Neutrophil (primary cell): Measurements from ENCODE around the gene ZPR1.
A peak's percentile ranks its signal among the peaks of the same experiment; 100 is the strongest.
"Not testable (repeated sequence)": the region's sequence is repeated elsewhere in the genome, so short reads cannot be mapped to it uniquely, and the experiment has no call there.

Experiments
- H3K27ac ChIP-seq: fragments of 200-600 bp; sonication (generic); 2 replicates; pipeline ENCODE4 v1.5.1; 2016; ENCODE audit warnings: mild to moderate bottlenecking, moderate library complexity
- H3K27me3 ChIP-seq: fragments of 200-600 bp; sonication (generic); 2 replicates; pipeline ENCODE4 v1.6.0; 2016; ENCODE audit warnings: mild to moderate bottlenecking
- H3K36me3 ChIP-seq: fragments of 200-600 bp; sonication (generic); 2 replicates; pipeline ENCODE4 v1.5.1; 2017
- H3K4me1 ChIP-seq, 2 experiments: fragments of 200-600 bp in 1 of 2; sonication (generic) in 1 of 2; 1 replicate in 1 of 2; 2 replicates in 1 of 2; pipeline versions ENCODE4 v1.5.1 to v1.6.1; 2013 to 2016; ENCODE audit warnings: low read depth in 1 of 2, low read length in 1 of 2, mild to moderate bottlenecking in 1 of 2, moderate library complexity in 1 of 2; ENCODE audit not compliant: control insufficient read depth in 1 of 2, insufficient read depth in 1 of 2
- H3K4me3 ChIP-seq, 2 experiments: fragments of 200-600 bp in 1 of 2; sonication (generic) in 1 of 2; 1 replicate in 1 of 2; 2 replicates in 1 of 2; pipeline ENCODE4 v1.5.1; 2013 to 2016; ENCODE audit warnings: low read depth in 1 of 2, low read length in 1 of 2, mild to moderate bottlenecking in 1 of 2, moderate library complexity in 1 of 2
- H3K9me3 ChIP-seq: fragments of 200-600 bp; sonication (generic); 2 replicates; pipeline ENCODE4 v1.5.1; 2016
- TF ChIP-seq, protein P1 (sequence below): fragments of 200-600 bp; sonication (generic); IDR thresholded peaks from 2 replicates; pipeline ENCODE4 v1.5.1; 2016; ENCODE audit warnings: antibody characterized with exemption

The ZPR1 gene, protein sequence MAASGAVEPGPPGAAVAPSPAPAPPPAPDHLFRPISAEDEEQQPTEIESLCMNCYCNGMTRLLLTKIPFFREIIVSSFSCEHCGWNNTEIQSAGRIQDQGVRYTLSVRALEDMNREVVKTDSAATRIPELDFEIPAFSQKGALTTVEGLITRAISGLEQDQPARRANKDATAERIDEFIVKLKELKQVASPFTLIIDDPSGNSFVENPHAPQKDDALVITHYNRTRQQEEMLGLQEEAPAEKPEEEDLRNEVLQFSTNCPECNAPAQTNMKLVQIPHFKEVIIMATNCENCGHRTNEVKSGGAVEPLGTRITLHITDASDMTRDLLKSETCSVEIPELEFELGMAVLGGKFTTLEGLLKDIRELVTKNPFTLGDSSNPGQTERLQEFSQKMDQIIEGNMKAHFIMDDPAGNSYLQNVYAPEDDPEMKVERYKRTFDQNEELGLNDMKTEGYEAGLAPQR

DNA sequence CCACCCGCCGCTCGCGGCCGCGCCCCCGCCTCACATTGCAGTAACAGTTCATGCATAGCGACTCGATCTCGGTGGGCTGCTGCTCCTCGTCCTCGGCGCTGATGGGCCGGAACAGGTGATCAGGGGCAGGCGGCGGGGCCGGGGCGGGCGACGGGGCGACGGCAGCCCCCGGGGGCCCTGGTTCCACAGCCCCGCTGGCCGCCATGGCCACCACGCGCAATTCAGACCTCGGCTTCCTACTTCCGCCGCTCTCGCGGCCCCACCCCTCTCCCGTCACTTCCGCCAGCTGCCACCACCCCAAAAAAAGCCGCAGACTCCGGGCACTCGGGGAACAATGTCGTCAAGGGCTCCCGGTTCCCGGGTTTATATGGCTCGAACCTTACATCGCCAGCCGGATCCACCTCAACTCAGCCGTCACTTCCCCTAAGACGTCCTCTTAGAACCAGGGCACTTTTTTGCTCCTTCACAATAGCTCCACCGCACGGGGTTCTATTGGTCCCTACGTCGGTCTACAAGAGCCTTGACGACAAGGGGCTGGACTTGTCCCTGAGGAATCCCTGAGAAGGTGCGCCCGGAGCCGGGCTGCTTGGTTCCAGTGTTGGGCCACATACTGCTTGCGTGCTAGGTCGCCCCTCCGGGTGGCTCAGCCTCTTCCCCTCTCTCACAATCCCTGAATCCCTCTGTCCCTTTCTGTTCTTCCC lies at the start of gene ZPR1:
Gene ZPR1 (minus strand): TSS at position 238 of the 701 bp plus-strand sequence. CDS start 33 bp downstream, at position 205.
- H3K9me3 ChIP-seq, result no peaks in the 10 kb centered on the region
- H3K27me3 ChIP-seq, result no peaks in the 10 kb centered on the region
- H3K36me3 ChIP-seq, result peaks cover 28% of the 10 kb centered on the region
- peak within 1 kb of the TSS; percentile 84 to 96 for H3K4me3 ChIP-seq
- H3K27ac ChIP-seq, result peak within 1 kb of the TSS; percentile 79
- TF ChIP-seq, protein P1, sequence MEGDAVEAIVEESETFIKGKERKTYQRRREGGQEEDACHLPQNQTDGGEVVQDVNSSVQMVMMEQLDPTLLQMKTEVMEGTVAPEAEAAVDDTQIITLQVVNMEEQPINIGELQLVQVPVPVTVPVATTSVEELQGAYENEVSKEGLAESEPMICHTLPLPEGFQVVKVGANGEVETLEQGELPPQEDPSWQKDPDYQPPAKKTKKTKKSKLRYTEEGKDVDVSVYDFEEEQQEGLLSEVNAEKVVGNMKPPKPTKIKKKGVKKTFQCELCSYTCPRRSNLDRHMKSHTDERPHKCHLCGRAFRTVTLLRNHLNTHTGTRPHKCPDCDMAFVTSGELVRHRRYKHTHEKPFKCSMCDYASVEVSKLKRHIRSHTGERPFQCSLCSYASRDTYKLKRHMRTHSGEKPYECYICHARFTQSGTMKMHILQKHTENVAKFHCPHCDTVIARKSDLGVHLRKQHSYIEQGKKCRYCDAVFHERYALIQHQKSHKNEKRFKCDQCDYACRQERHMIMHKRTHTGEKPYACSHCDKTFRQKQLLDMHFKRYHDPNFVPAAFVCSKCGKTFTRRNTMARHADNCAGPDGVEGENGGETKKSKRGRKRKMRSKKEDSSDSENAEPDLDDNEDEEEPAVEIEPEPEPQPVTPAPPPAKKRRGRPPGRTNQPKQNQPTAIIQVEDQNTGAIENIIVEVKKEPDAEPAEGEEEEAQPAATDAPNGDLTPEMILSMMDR, result peak; percentile 46
- H3K4me1 ChIP-seq, result peaks cover 23% of the 10 kb centered on the region in 2 experiments

DNA sequence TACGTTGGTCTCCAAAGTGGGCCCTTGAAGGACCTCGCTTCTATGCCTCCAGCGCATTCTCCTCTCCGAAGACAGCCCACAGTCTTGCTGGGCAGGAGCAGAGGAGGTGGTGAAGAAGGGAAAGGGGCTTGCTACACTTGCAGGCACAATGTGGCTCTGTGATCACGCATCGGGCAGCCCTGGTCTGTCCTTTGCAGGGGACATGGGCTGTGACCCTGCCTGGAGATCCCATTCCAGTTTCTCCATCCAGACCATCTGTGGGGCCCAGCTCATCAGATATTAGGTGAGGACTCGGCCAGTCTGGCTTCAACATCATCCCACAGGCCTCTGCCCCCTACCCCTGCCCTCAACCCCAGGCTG lies 48.8 kb upstream of the ZPR1 start:
- H3K27ac ChIP-seq, result no peak overlapping the region
- H3K27me3 ChIP-seq, result peaks cover 19% of the 10 kb centered on the region
- no peaks in the 10 kb centered on the region for H3K9me3 ChIP-seq
- H3K36me3 ChIP-seq, result no peaks in the 10 kb centered on the region
- peaks cover 15% of the 10 kb centered on the region in 2 experiments for H3K4me1 ChIP-seq
- TF ChIP-seq, protein P1, result no peak
- H3K4me3 ChIP-seq, result no peak overlapping the region

DNA sequence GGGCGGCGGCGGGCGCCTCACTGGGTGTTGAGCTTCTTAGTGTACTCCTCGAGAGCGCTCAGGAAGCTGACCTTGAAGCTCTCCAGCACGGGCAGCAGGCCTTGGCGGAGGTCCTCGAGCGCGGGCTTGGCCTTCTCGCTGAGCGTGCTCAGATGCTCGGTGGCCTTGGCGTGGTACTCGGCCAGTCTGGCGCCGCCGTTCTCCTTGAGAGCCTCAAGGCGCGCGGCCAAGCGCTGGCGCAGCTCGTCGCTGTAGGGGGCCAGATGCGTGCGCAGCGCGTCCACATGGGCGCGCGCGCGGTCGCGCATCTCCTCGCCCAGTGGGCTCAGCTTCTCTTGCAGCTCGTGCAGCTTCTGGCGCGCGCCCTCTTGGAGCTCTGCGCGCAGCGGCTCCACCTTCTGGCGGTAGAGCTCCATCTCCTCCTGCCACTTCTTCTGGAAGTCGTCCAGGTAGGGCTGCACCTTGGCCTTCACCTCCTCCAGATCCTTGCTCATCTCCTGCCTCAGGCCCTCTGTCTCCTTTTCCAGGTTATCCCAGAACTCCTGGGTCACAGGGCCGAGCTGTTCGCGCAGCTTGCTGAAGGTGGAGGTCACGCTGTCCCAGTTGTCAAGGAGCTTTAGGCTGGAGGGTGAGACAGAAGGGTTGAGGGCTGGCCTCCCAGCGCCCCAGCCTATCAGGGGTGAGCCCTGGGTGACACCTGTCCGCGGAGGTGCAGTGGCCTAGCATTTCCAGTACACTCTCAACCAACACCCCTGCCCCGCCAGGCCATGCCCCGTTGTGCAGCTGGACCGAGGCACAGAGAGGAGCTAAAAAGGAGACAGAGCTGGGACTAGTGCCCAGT lies 48.2 kb upstream of the ZPR1 start:
- TF ChIP-seq, protein P1, result no peak
- Histone ChIP-seq H3K9me3 (no peaks in the 10 kb centered on the region), H3K36me3 (no peaks in the 10 kb centered on the region), H3K27ac (no peak overlapping the region), H3K27me3 (peaks cover 19% of the 10 kb centered on the region), H3K4me1 (peaks cover 15% of the 10 kb centered on the region in 2 experiments), H3K4me3 (peak overlapping the region; percentile 5 to 34)

DNA sequence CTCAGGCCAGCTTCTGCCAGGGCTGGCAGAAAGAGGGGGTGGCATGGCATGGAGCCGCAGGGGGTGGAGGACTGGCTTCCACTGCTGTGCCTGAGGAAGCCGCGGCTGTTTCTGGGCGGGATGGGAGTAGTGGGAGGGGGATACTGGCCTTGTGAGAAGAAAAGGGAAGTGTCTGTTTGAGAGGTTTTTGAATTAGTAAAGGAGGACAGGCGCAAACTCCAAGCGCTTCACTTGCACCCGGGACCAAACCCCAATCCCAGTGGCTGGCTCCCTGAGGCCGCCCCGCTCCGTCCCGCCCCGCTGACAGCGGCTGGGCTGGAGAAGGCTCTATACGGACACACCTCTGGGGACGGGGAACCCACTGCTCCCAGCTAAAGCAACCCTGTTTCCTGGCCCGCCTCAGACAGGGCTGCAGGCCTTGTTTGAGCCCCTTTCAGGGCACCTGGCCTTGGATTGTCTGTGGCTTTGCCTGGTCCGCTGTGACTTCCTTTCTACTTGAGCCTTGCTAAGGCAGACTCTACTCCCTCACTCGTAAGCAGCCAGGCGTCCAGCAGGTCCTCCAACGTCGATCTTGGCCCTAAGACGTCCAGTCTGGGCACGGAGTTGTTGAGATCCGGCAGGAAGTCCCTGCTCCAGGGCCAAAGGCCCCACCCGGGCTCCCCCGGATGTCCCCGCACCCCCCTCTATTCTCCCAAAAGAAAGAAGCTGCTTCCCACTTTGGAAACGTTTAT lies 47.4 kb upstream of the ZPR1 start:
- no peaks in the 10 kb centered on the region for H3K9me3 ChIP-seq
- H3K4me1 ChIP-seq, result peaks cover 15% of the 10 kb centered on the region in 2 experiments
- no peak overlapping the region for H3K27ac ChIP-seq
- peak overlapping the region; percentile 5 to 34 for H3K4me3 ChIP-seq
- no peaks in the 10 kb centered on the region for H3K36me3 ChIP-seq
- peaks cover 19% of the 10 kb centered on the region for H3K27me3 ChIP-seq
- TF ChIP-seq, protein P1, result no peak

DNA sequence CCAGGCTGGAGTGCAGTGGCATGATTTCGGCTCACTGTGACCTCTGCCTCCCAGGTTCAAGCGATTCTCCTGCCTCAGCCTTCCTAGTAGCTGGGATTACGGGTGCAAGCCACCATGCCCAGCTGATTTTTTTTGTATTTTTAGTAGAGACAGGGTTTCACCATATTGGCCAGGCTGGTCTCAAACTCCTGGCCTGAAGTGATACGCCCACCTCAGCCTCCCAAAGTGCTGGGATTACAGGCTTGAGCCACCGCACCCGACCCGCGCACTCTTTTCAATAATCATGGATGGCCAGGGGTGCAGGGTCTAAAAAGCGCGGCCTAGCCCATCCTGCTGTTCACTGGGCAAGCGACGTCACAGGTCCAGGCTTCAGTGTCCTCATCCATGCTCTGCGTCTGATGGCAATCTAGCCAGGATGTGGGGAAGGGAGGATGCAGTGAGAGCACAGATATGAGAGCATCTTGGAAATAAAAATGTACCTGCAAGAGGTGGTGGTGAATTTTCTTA lies 46.8 kb upstream of the ZPR1 start:
- not testable (repeated sequence) for H3K27ac ChIP-seq, H3K36me3 ChIP-seq, H3K4me3 ChIP-seq, H3K9me3 ChIP-seq
- H3K27me3 ChIP-seq, result peaks cover 19% of the 10 kb centered on the region
- peaks cover 15% of the 10 kb centered on the region in 2 experiments for H3K4me1 ChIP-seq
